AG10803 (cell line): ENCODE results near the gene FOXP1.
A peak's percentile ranks its signal among the peaks of the same experiment; 100 is the strongest.

ENCODE experiments used
- DNase-seq: peaks from one replicate; pipeline ENCODE4 v3.0.0; 2010; ENCODE audit warnings: low read depth
- H3K4me3 ChIP-seq: 2 replicates; pipeline ENCODE4 v1.5.1; 2011; ENCODE audit warnings: mild to moderate bottlenecking, low read length, control low read depth
- TF ChIP-seq, protein P1 (sequence below): conservative IDR thresholded peaks from 2 replicates; pipeline ENCODE4 v1.5.1; 2011; ENCODE audit warnings: mild to moderate bottlenecking, low read length, control low read depth, inconsistent platforms

The FOXP1 gene

GRCh38 chr3:71511037-71511436 is 72.5 kb downstream of the FOXP1 start:
- H3K4me3 ChIP-seq, result no peak overlapping the region
- DNase-seq, result peak; percentile 88
- TF ChIP-seq, protein P1, sequence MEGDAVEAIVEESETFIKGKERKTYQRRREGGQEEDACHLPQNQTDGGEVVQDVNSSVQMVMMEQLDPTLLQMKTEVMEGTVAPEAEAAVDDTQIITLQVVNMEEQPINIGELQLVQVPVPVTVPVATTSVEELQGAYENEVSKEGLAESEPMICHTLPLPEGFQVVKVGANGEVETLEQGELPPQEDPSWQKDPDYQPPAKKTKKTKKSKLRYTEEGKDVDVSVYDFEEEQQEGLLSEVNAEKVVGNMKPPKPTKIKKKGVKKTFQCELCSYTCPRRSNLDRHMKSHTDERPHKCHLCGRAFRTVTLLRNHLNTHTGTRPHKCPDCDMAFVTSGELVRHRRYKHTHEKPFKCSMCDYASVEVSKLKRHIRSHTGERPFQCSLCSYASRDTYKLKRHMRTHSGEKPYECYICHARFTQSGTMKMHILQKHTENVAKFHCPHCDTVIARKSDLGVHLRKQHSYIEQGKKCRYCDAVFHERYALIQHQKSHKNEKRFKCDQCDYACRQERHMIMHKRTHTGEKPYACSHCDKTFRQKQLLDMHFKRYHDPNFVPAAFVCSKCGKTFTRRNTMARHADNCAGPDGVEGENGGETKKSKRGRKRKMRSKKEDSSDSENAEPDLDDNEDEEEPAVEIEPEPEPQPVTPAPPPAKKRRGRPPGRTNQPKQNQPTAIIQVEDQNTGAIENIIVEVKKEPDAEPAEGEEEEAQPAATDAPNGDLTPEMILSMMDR, result no peak

GRCh38 chr3:71510510-71510909 is 73.0 kb downstream of the FOXP1 start:
- H3K4me3 ChIP-seq, result no peak overlapping the region
- DNase-seq, result peak; percentile 60
- TF ChIP-seq, protein P1, result peak; percentile 46

GRCh38 chr3:71509066-71509465 is 74.5 kb downstream of the FOXP1 start:
- H3K4me3 ChIP-seq, result no peak overlapping the region

GRCh38 chr3:71505767-71506350 is 77.7 kb downstream of the FOXP1 start:
- TF ChIP-seq, protein P1, result no peak
- DNase-seq, result no peak
- H3K4me3 ChIP-seq, result no peak overlapping the region

More at GRCh38 chr3:71509066-71509465, 74.5 kb downstream of the FOXP1 start:
- TF ChIP-seq, protein P1, result no peak
- DNase-seq, result no peak

- H3K4me3 ChIP-seq, result peak overlapping the region; percentile 37
- peak; percentile 91 for DNase-seq
- TF ChIP-seq, protein P1, result no peak
Observed at GRCh38 chr3:71504250-71505036, 79.1 kb downstream of the FOXP1 start.

DNA sequence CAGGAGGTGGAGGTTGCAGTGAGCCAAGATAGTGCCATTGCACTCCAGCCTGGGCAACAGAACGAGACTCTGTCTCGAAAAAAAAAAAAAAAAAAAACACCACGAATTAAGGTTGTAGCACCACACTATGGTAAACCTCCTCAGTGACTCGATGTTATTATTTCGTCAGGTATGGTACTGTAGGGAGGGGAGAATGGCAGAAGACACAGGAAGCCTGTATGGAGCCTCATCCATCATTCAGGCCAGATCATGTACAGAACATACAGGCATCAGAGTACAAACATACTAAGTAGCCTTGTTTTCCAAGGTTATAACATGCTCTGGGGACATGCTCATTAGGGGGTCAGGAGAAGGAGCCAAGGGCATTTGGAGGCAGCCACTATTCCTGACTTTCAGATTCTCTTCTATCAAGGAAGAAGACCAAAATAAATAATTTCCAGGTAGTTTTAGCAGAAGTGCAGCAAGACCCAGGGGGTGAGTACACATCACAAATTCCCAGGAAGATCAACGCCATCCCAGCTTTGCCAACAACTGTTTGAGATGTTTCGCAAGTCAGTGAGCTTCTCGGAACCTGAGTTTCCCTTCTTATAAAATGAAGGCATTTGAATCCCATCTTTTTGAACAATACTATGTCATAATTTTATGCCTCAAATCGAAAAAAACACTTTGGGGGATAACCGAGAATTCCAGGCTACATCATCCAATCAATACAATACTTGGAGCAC is 79.8 kb downstream of the FOXP1 start:
- peak; percentile 85 for DNase-seq
- peak overlapping the region; percentile 37 for H3K4me3 ChIP-seq
- TF ChIP-seq, protein P1, result no peak
